KMS-11 (cell line): Measurements from ENCODE around the gene DUSP8.
A peak's percentile ranks its signal among the peaks of the same experiment; 100 is the strongest.

Source experiments
- H2AFZ ChIP-seq: fragments of 200-600 bp; sonication (generic); 2 replicates; pipeline ENCODE4 v1.6.1; 2016; ENCODE audit warnings: antibody characterized with exemption, mixed run types, low read depth
- H3K27ac ChIP-seq: fragments of 200-600 bp; sonication (generic); 2 replicates; pipeline ENCODE4 v1.6.1; 2016; ENCODE audit warnings: mild to moderate bottlenecking, mixed run types
- H3K27me3 ChIP-seq: fragments of 200-600 bp; sonication (generic); 2 replicates; pipeline ENCODE4 v1.6.1; 2017; ENCODE audit warnings: mild to moderate bottlenecking, low read depth, mixed run types, moderate library complexity; ENCODE audit not compliant: insufficient read depth
- H3K36me3 ChIP-seq: fragments of 200-600 bp; sonication (generic); 2 replicates; pipeline ENCODE4 v1.6.1; 2017; ENCODE audit warnings: mild to moderate bottlenecking, mixed run types; ENCODE audit not compliant: insufficient read depth
- H3K4me1 ChIP-seq: fragments of 200-600 bp; sonication (generic); 2 replicates; pipeline ENCODE4 v1.6.1; 2016; ENCODE audit warnings: mild to moderate bottlenecking, low read depth, mixed run types; ENCODE audit not compliant: poor library complexity, severe bottlenecking
- H3K4me2 ChIP-seq: fragments of 200-600 bp; sonication (generic); 2 replicates; pipeline ENCODE4 v1.7.0; 2016; ENCODE audit warnings: mild to moderate bottlenecking, mixed run types
- H3K4me3 ChIP-seq: fragments of 200-600 bp; sonication (generic); IDR thresholded peaks from 2 replicates; pipeline ENCODE4 v1.6.1; 2017; ENCODE audit warnings: low read depth, low read length, mixed read lengths; ENCODE audit not compliant: insufficient read depth
- H3K79me2 ChIP-seq: fragments of 200-600 bp; sonication (generic); 2 replicates; pipeline ENCODE4 v1.6.1; 2016; ENCODE audit warnings: low read depth, mixed run types; ENCODE audit not compliant: insufficient read depth
- H3K9ac ChIP-seq: fragments of 200-600 bp; sonication (generic); 2 replicates; pipeline ENCODE4 v1.6.1; 2016; ENCODE audit warnings: mild to moderate bottlenecking, mixed run types
- H4K20me1 ChIP-seq: fragments of 200-600 bp; sonication (generic); 2 replicates; pipeline ENCODE4 v1.6.1; 2016; ENCODE audit warnings: mild to moderate bottlenecking, mixed run types; ENCODE audit not compliant: insufficient read depth
- CTCF ChIP-seq: fragments of 200-600 bp; sonication (generic); conservative IDR thresholded peaks from 2 replicates; pipeline ENCODE4 v1.6.1; 2017; ENCODE audit warnings: low read depth, mild to moderate bottlenecking, antibody characterized with exemption, low read length, moderate library complexity, mixed read lengths

Gene DUSP8

DNA sequence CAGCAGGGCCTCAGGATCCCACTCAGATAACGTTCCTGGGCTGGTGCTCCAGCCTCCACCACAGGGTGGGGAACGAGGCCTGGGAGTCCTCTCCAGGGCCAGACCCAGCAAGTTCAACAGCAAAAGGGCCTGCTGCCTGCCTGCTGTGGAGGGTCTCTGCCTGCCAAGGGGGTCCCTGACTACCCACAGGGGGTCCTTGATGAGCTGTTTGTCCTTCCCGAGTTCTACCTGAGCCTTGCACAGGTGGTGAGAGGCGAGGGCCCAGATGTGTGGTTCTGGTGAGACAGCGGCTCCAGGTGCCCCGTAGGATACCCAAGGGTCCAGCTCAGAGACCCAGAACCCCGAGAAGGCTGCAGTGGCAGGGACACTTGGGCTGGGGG is 4.4 kb downstream of the DUSP8 start:
- H3K4me2 ChIP-seq: no peak overlapping the region
- H4K20me1 ChIP-seq: no peaks in the 10 kb centered on the region
- H3K4me3 ChIP-seq: no peak overlapping the region
- H3K27ac ChIP-seq: no peak overlapping the region
- H2AFZ ChIP-seq: no peak overlapping the region
- no peaks in the 10 kb centered on the region for H3K36me3 ChIP-seq
- H3K27me3 ChIP-seq: peaks cover 7% of the 10 kb centered on the region; the same call in 1 of the 2 replicates
- H3K4me1 ChIP-seq: no peaks in the 10 kb centered on the region
- no peak overlapping the region for H3K9ac ChIP-seq
- H3K79me2 ChIP-seq: no peaks in the 10 kb centered on the region
- no peak for TF ChIP-seq CTCF

GRCh38 chr11:1567052-1567720 is 4.9 kb downstream of the DUSP8 start:
- no peak overlapping the region for H3K4me3 ChIP-seq
- H2AFZ ChIP-seq: no peak overlapping the region
- TF ChIP-seq CTCF: 0 out of 2 replicates have a peak, but pooled peaks have one; percentile 0
- H3K4me2 ChIP-seq: no peak overlapping the region
- H3K27ac ChIP-seq: no peak overlapping the region
- no peaks in the 10 kb centered on the region for H4K20me1 ChIP-seq
- H3K79me2 ChIP-seq: no peaks in the 10 kb centered on the region
- peaks cover 5% of the 10 kb centered on the region; the same call in 1 of the 2 replicates for H3K27me3 ChIP-seq
- H3K36me3 ChIP-seq: no peaks in the 10 kb centered on the region
- H3K9ac ChIP-seq: no peak overlapping the region
- no peaks in the 10 kb centered on the region for H3K4me1 ChIP-seq

GRCh38 chr11:1566381-1567051 is 5.6 kb downstream of the DUSP8 start:
- Histone ChIP-seq H3K27ac (no peak overlapping the region), H3K36me3 (no peaks in the 10 kb centered on the region), H3K27me3 (peaks cover 5% of the 10 kb centered on the region; the same call in 1 of the 2 replicates), H3K4me1 (no peaks in the 10 kb centered on the region), H2AFZ (no peak overlapping the region), H4K20me1 (no peaks in the 10 kb centered on the region), H3K4me2 (no peak overlapping the region), H3K79me2 (no peaks in the 10 kb centered on the region), H3K9ac (no peak overlapping the region), H3K4me3 (no peak overlapping the region)
- TF ChIP-seq CTCF: 0 out of 2 replicates have a peak, but pooled peaks have one; percentile 25

DNA sequence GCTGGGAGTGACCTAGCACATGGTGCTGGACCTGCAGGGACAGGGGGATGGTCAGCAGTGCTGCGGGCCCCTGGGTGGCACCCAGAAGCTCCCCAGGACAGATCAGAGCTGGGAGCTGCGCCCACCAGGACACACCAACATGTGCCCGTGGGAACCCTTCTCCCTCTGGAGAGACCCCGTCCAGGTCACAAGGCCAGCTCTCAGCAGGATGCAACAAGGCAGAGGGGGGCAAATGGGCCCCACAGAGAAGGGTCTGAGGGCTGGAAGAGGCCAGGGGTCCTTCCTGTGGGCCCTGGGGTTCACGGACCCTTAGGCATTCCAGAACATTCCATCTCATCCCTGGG is 6.2 kb downstream of the DUSP8 start:
- Histone ChIP-seq H3K27ac (no peak overlapping the region), H2AFZ (no peak overlapping the region), H3K79me2 (no peaks in the 10 kb centered on the region), H3K36me3 (no peaks in the 10 kb centered on the region), H4K20me1 (no peaks in the 10 kb centered on the region), H3K9ac (no peak overlapping the region), H3K27me3 (no peaks in the 10 kb centered on the region; the same call in 1 of the 2 replicates), H3K4me3 (no peak overlapping the region), H3K4me1 (no peaks in the 10 kb centered on the region), H3K4me2 (no peak overlapping the region)
- TF ChIP-seq CTCF: no peak
